Measurements from ENCODE around the gene F2R.
A peak's percentile ranks its signal among the peaks of the same experiment; 100 is the strongest.

The F2R gene

GRCh38 chr5:76715736-76716455 is at the start of gene F2R:
Gene F2R, plus strand, starts transcription at chr5:76716126. Its CDS starts 182 bp downstream, at chr5:76716308.
- peak within 1 kb of the TSS; percentile 60 for H3K4me3 ChIP-seq (ENCODE audit: low read depth, low read length)
- peak; percentile 62 for TF ChIP-seq CTCF (IDR thresholded peaks at IDR 0.05; ENCODE audit: borderline replicate concordance, insufficient read depth, low read depth, low read length)

- H3K4me3 ChIP-seq (ENCODE audit: low read depth, low read length): no peak overlapping the region
Measured at GRCh38 chr5:76667495-76667894, 48.4 kb upstream of the F2R start.

GRCh38 chr5:76669245-76669644 is 46.7 kb upstream of the F2R start:
- H3K4me3 ChIP-seq (ENCODE audit: low read depth, low read length): no peak overlapping the region
- TF ChIP-seq CTCF (IDR thresholded peaks at IDR 0.05; ENCODE audit: borderline replicate concordance, insufficient read depth, low read depth, low read length): no peak

More at GRCh38 chr5:76667495-76667894, 48.4 kb upstream of the F2R start:
- TF ChIP-seq CTCF (IDR thresholded peaks at IDR 0.05; ENCODE audit: borderline replicate concordance, insufficient read depth, low read depth, low read length): no peak

GRCh38 chr5:76670508-76670907 is 45.4 kb upstream of the F2R start:
- H3K4me3 ChIP-seq (ENCODE audit: low read depth, low read length): no peak overlapping the region
- no peak for TF ChIP-seq CTCF (IDR thresholded peaks at IDR 0.05; ENCODE audit: borderline replicate concordance, insufficient read depth, low read depth, low read length)

GRCh38 chr5:76672242-76672641 is 43.7 kb upstream of the F2R start:
- TF ChIP-seq CTCF (IDR thresholded peaks at IDR 0.05; ENCODE audit: borderline replicate concordance, insufficient read depth, low read depth, low read length): no peak
- H3K4me3 ChIP-seq (ENCODE audit: low read depth, low read length): no peak overlapping the region

GRCh38 chr5:76673125-76673524 is 42.8 kb upstream of the F2R start:
- no peak for TF ChIP-seq CTCF (IDR thresholded peaks at IDR 0.05; ENCODE audit: borderline replicate concordance, insufficient read depth, low read depth, low read length)
- H3K4me3 ChIP-seq (ENCODE audit: low read depth, low read length): no peak overlapping the region

- H3K4me3 ChIP-seq (ENCODE audit: low read depth, low read length): no peak overlapping the region
- no peak for TF ChIP-seq CTCF (IDR thresholded peaks at IDR 0.05; ENCODE audit: borderline replicate concordance, insufficient read depth, low read depth, low read length)
Measured at GRCh38 chr5:76674330-76675066, 41.4 kb upstream of the F2R start.

Data from GM12875 (cell line).